ENCODE data around the gene TMEM14C. TPM values are rescaled to one million over a fixed set of nuclear protein-coding genes. Genes with fewer than 3 reads are reported as not detected.

Gene TMEM14C
- polyA plus RNA-seq, 1 donor = 96.1 TPM

DNA sequence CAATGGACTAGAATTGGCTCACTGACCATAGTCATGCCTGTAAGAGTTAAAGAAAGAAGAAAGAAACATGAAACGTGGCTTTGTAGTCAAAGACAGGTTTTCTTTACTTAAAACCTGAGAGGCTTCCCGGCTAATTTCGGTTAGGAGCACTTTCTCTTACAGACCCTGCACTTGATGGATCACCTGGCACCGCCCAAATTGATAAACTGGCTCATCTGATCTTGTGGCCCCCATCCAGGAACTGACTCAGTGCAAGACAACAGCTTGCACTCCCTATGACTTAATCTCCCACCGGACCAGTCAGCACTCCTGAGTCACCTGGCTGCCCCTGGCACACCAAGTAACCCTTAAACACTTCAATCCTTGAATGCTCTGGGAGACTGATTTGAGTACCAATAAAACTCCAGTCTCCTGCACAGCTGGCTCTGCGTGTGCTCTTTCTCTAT is 37.0 kb downstream of the TMEM14C start:
- DNase-seq (ENCODE audit: low read depth) = no peak

DNA sequence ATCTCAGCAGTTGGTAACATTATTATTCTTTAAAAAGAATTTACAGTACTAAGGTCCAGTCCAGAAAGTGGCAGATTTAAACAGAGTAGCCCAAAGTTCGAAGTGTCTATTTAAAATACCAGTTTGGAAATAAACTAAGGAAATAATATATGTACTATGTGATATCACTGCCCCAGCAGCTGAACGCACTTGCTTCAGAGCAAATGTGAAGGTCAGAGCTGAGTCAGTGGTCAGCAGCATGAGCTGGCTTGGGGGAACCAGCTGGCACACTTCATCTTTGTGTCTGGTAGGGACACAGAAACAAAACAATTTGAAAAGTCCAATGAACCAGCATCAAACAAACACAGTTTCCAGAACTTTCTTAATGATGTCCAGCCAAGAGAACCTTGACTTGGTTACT is 40.1 kb downstream of the TMEM14C start:
- DNase-seq (ENCODE audit: low read depth) = no peak

DNA sequence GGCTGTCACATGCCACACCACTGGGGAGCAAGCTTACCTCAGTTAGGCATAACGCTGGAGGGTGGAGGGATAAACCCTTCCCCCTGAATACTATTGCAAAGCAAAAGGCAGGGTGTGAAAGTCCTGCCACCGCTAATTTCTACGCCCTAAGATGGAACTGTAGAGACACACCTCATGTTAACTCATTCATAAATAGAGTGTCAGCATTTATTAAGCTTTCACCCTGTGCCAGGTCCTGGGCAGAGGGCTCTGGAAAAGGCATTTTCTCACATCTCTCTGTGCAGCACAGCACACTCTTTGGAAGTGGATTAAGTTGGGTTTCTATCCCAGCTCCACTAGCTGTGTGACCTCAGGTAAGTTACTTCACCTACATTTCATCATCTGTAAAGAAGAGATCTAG is 46.5 kb downstream of the TMEM14C start:
- DNase-seq (ENCODE audit: low read depth) = no peak

DNA sequence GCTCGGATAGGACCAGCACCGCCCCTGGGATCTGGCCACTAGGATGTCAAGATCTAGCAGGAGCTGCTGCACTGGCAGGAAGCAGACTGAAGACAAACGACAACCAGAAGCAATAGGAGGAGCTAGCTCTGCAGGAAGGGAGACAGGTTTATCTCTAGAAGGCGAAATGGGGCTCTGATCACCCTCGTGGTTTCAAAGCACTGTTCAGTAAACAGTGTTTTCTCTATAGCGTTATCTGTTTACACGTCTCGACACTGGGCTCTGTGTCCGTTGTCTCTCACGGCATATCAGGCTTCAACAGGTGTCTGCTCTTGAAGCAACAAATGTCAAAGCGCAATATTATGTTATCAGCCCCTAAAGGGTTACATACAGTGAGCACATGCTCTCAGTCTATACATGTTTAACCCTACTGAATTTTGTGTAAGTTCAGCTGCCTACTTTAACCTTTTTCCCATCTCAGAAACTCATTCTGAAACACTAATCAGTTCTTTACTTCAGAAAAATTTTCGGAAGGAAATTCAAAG is 48.6 kb downstream of the TMEM14C start:
- no peak for DNase-seq (ENCODE audit: low read depth)

DNA sequence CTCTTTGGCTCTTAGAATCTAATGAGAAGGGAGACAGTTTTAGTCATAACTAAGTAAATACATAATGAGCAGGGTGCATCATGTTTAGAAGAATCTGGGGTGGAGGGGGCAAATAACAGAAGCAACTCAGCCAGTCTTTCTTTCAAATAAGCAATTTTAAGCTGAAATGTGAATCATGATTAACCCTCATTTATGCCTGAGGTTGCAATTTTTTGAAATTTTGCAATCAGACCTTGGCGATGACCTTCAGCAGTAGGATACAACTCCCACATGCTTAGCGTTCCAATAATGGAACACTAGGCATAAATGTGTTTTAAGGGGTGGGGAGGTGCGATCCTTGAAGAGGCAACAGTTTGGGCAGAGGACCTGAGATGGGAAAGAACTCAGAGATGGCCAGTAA is 55.4 kb downstream of the TMEM14C start:
- DNase-seq (ENCODE audit: low read depth) = no peak

DNA sequence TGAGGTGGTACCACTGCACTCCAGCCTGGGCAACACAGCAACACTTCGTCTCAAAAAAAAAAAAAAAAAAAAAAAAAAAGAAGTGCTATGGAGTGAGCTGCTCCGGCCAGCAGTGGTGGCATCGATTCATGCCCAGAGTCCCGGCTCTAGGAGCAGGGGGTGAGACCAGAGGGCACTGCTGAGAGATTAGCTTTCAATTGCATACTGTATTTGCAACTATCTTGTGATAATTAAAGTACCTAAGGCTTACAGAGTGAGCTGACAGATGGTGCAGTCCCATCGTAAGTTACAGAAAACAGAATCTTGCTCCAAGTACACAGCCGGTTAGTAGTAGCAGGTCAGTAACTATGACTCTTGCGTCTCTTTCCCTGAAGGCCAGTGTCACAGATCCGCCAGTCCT is 56.2 kb downstream of the TMEM14C start:
- DNase-seq (ENCODE audit: low read depth) = no peak

Other genes starting within 250 kb of the TMEM14C start
- 2.9 TPM for gene GCNT2, start 201.7 kb upstream of the TMEM14C start, polyA plus RNA-seq (ENCODE audit: insufficient read length)
- 0.94 TPM for gene C6orf52, start 28.5 kb upstream of the TMEM14C start, polyA plus RNA-seq (ENCODE audit: insufficient read length)
- 15.8 TPM for gene PAK1IP1, start 28.1 kb upstream of the TMEM14C start, polyA plus RNA-seq (ENCODE audit: insufficient read length)
- gene TMEM14B, start 24.7 kb downstream of the TMEM14C start, polyA plus RNA-seq (ENCODE audit: insufficient read length) = 69.0 TPM
- gene MAK, start 115.5 kb downstream of the TMEM14C start, polyA plus RNA-seq (ENCODE audit: insufficient read length) = 0.51 TPM
- gene GCM2, start 159.0 kb downstream of the TMEM14C start, polyA plus RNA-seq (ENCODE audit: insufficient read length) = not detected
- 1.3 TPM for gene SYCP2L, start 164.0 kb downstream of the TMEM14C start, polyA plus RNA-seq (ENCODE audit: insufficient read length)